Fibroblast of skin of right biceps (primary cell): Measurements from ENCODE around the gene DPP7.
A peak's percentile ranks its signal among the peaks of the same experiment; 100 is the strongest.

Experiments
- DNase-seq: peaks from one replicate; pipeline ENCODE4 v3.0.0-alpha.2; 2013

DPP7 gene

GRCh38 chr9:137085920-137086530 is 28.5 kb downstream of the DPP7 start:
- peak; percentile 17 for DNase-seq

- no peak for DNase-seq
Observed at GRCh38 chr9:137084526-137084925, 30.0 kb downstream of the DPP7 start.

- peak; percentile 97 for DNase-seq
Observed at GRCh38 chr9:137083394-137084004, 31.0 kb downstream of the DPP7 start.

- no peak for DNase-seq
Observed at GRCh38 chr9:137082925-137083290, 31.6 kb downstream of the DPP7 start.

GRCh38 chr9:137082222-137082924 is 32.2 kb downstream of the DPP7 start:
- DNase-seq = no peak

GRCh38 chr9:137080260-137081122 is 34.0 kb downstream of the DPP7 start:
- DNase-seq = no peak

GRCh38 chr9:137079401-137079787 is 35.1 kb downstream of the DPP7 start:
- no peak for DNase-seq

GRCh38 chr9:137078701-137079400 is 35.7 kb downstream of the DPP7 start:
- DNase-seq = peak; percentile 15

GRCh38 chr9:137077758-137078693 is 36.5 kb downstream of the DPP7 start:
- peak; percentile 5 for DNase-seq

- peak; percentile 49 for DNase-seq
Observed at GRCh38 chr9:137077010-137077747, 37.4 kb downstream of the DPP7 start, which contains the start of gene UAP1L1. Gene UAP1L1, plus strand, starts transcription at chr9:137077517. Its CDS starts 16 bp downstream, at chr9:137077533.

GRCh38 chr9:137076636-137077009 is 37.9 kb downstream of the DPP7 start:
- DNase-seq = no peak

GRCh38 chr9:137075275-137075775 is 39.2 kb downstream of the DPP7 start:
- DNase-seq = no peak

- no peak for DNase-seq
Observed at GRCh38 chr9:137074657-137075274, 39.8 kb downstream of the DPP7 start.

- DNase-seq = no peak
Observed at GRCh38 chr9:137073992-137074399, 40.5 kb downstream of the DPP7 start.

- no peak for DNase-seq
Observed at GRCh38 chr9:137071282-137071681, 43.3 kb downstream of the DPP7 start.

- DNase-seq = peak; percentile 5
Observed at GRCh38 chr9:137070906-137071275, 43.6 kb downstream of the DPP7 start.

- DNase-seq = peak; percentile 86
Observed at GRCh38 chr9:137070201-137070905, 44.2 kb downstream of the DPP7 start, which contains the start of gene SAPCD2. Gene SAPCD2, minus strand, starts transcription at chr9:137070557. Its CDS starts 97 bp downstream, at chr9:137070460.

GRCh38 chr9:137069508-137070091 is 44.9 kb downstream of the DPP7 start:
- no peak for DNase-seq
